Neural crest cell (in vitro differentiated cells): ENCODE measurements around the gene HMG20B. TPM values are rescaled to one million over a fixed set of nuclear protein-coding genes. Genes with fewer than 3 reads are reported as not detected.
A peak's percentile ranks its signal among the peaks of the same experiment; 100 is the strongest.

Experiments
- DNase-seq: peaks from one replicate; pipeline ENCODE4 v3.0.0; 2021; ENCODE audit warnings: low read depth, mixed read lengths, low spot score
- H3K27ac Mint-ChIP-seq: one replicate; pipeline ENCODE4 v1.8.0; 2021; ENCODE audit warnings: mild to moderate bottlenecking, mixed read lengths; ENCODE audit not compliant: unreplicated experiment
- H3K27me3 Mint-ChIP-seq: 2 replicates; pipeline ENCODE4 v1.8.0; 2021; ENCODE audit warnings: low read depth, mild to moderate bottlenecking, mixed read lengths
- H3K36me3 Mint-ChIP-seq: 2 replicates; pipeline ENCODE4 v1.8.0; 2021; ENCODE audit warnings: low read depth, mild to moderate bottlenecking, mixed read lengths
- H3K4me1 Mint-ChIP-seq: 2 replicates; pipeline ENCODE4 v1.8.0; 2021; ENCODE audit warnings: mixed read lengths
- H3K4me3 Mint-ChIP-seq: one replicate; pipeline ENCODE4 v1.8.0; 2021; ENCODE audit warnings: mild to moderate bottlenecking, mixed read lengths
- H3K9me3 Mint-ChIP-seq: 2 replicates; pipeline ENCODE4 v1.8.0; 2021; ENCODE audit warnings: mixed read lengths
- CTCF ChIP-seq: fragments of 200-600 bp; sonication (generic); conservative IDR thresholded peaks from 2 replicates; pipeline ENCODE4 v1.5.0; 2021; ENCODE audit warnings: antibody characterized with exemption, mild to moderate bottlenecking
- total RNA-seq: library from RNA; stranded (reverse); gene quantifications from 2 replicates; pipeline ENCODE4 v1.2.1, GENCODE V29; 2021

Gene HMG20B
- total RNA-seq, 1 donor from 2014 or later, result 79.6 TPM

- Mint-ChIP-seq H3K27me3 (peaks cover 2% of the 10 kb centered on the region), H3K27ac (no peak overlapping the region), H3K36me3 (no peaks in the 10 kb centered on the region), H3K9me3 (no peaks in the 10 kb centered on the region), H3K4me3 (peak overlapping the region; percentile 93), H3K4me1 (peaks cover 25% of the 10 kb centered on the region)
- TF ChIP-seq CTCF, result no peak
- no peak for DNase-seq
Measured at GRCh38 chr19:3555653-3556422, 16.9 kb upstream of the HMG20B start.

- Mint-ChIP-seq H3K36me3 (no peaks in the 10 kb centered on the region), H3K9me3 (no peaks in the 10 kb centered on the region), H3K27me3 (peaks cover 2% of the 10 kb centered on the region), H3K27ac (peak overlapping the region; percentile 71), H3K4me1 (peaks cover 25% of the 10 kb centered on the region), H3K4me3 (peak overlapping the region; percentile 93)
- no peak for TF ChIP-seq CTCF
- DNase-seq, result no peak
Measured at GRCh38 chr19:3556423-3556977, 16.2 kb upstream of the HMG20B start.

GRCh38 chr19:3556978-3557460 lies 15.7 kb upstream of the HMG20B start:
- TF ChIP-seq CTCF, result peak; percentile 18

GRCh38 chr19:3557461-3558248 lies 15.1 kb upstream of the HMG20B start, which contains the start of gene MFSD12:
MFSD12 (minus strand) TSS chr19:3557586; CDS start chr19:3557403, 183 bp downstream.
- H3K4me3 Mint-ChIP-seq, result peak within 1 kb of the TSS; percentile 93
- peaks cover 2% of the 10 kb centered on the region for H3K27me3 Mint-ChIP-seq
- H3K36me3 Mint-ChIP-seq, result no peaks in the 10 kb centered on the region
- no peak for TF ChIP-seq CTCF
- H3K9me3 Mint-ChIP-seq, result no peaks in the 10 kb centered on the region
- peaks cover 25% of the 10 kb centered on the region for H3K4me1 Mint-ChIP-seq
- DNase-seq, result peak; percentile 93
- peak within 1 kb of the TSS; percentile 88 for H3K27ac Mint-ChIP-seq

More at GRCh38 chr19:3556978-3557460, 15.7 kb upstream of the HMG20B start:
- peaks cover 2% of the 10 kb centered on the region for H3K27me3 Mint-ChIP-seq
- no peaks in the 10 kb centered on the region for H3K36me3 Mint-ChIP-seq
- peaks cover 25% of the 10 kb centered on the region for H3K4me1 Mint-ChIP-seq
- DNase-seq, result no peak
- H3K27ac Mint-ChIP-seq, result peak overlapping the region; percentile 71
- no peaks in the 10 kb centered on the region for H3K9me3 Mint-ChIP-seq
- H3K4me3 Mint-ChIP-seq, result peak overlapping the region; percentile 93

GRCh38 chr19:3563709-3564524 lies 8.8 kb upstream of the HMG20B start:
- TF ChIP-seq CTCF, result no peak
- Mint-ChIP-seq H3K4me1 (peaks cover 8% of the 10 kb centered on the region), H3K9me3 (no peaks in the 10 kb centered on the region), H3K27ac (no peak overlapping the region), H3K27me3 (no peaks in the 10 kb centered on the region), H3K4me3 (no peak overlapping the region), H3K36me3 (no peaks in the 10 kb centered on the region)
- no peak for DNase-seq
